ENCODE measurements around the gene NAA35. TPM values are rescaled to one million over a fixed set of nuclear protein-coding genes. Genes with fewer than 3 reads are reported as not detected.

The NAA35 gene
- total and polyA plus RNA-seq, 2 of the 8 experiments (the other 6 are each of a cell fraction or from before 2014, with no cell fraction given): 12.9 to 35.2 TPM

DNA sequence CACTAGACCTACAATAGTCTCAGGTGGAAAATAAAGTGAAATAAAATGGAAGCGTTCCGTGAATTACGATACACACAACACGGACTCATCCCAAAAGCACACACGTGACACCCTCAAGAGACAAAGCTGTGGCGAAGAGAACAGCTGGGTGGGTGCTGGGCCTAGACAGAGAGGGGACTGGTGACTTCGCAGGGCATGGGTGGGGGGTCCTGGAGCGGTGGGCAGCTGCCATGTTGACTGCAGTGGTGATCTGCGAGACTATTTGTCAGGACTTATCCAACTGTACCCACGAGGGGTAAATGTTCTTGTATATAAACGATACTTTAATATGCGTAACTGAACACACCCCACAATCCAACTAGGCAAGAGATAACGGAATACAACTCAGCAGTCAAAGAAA, 106.4 kb downstream of the NAA35 start:
- H2BK20ac ChIP-seq (ENCODE audit: low read length): no peak overlapping the region
- no peaks in the 10 kb centered on the region for H3K36me3 ChIP-seq (ENCODE audit: control insufficient read depth in 2 of 4, insufficient read depth in 4 of 4, low read length in 3 of 4)
- no peak for FAIRE-seq
- POLR2A ChIA-PET (ENCODE audit: partially characterized antibody): interaction anchor here (1.0 kb wide), 1 partner anchor 12 kb away, joined by 4 read pairs; no protein-coding TSS in a partner anchor
- no peak overlapping the region for H3K18ac ChIP-seq (ENCODE audit: extremely low read depth, low read length)
- H3K14ac ChIP-seq (ENCODE audit: insufficient read length): no peak overlapping the region
- H4K5ac ChIP-seq (ENCODE audit: insufficient read length, low read depth, low read length): no peak overlapping the region
- no peak overlapping the region for H3K4me2 ChIP-seq (ENCODE audit: insufficient read depth in 1 of 2, low read depth in 2 of 2, low read length in 2 of 2)
- H3K79me2 ChIP-seq (ENCODE audit: control insufficient read depth in 1 of 2, insufficient read depth in 2 of 2, low read length in 2 of 2): no peaks in the 10 kb centered on the region
- no peaks in the 10 kb centered on the region for H3K9me3 ChIP-seq (ENCODE audit: insufficient read depth in 2 of 2, low read depth in 1 of 2, low read length in 1 of 2)
- CTCF ChIA-PET (ENCODE audit: partially characterized antibody): interaction anchor here (0.6 to 1.2 kb wide), 4 partner anchors 14 to 313 kb away, joined by 3 to 4 read pairs (median 4); no protein-coding TSS in a partner anchor
- no peak overlapping the region for H2BK5ac ChIP-seq (ENCODE audit: low read depth, low read length)
- no peak overlapping the region for H2BK15ac ChIP-seq (ENCODE audit: low read length)
- no peak overlapping the region for H4K8ac ChIP-seq (ENCODE audit: extremely low read depth, insufficient read depth, low read length)
- no peak overlapping the region for H3K9ac ChIP-seq (replicated peaks in 1 of 4; ENCODE audit: extremely low read depth in 1 of 4, low read depth in 3 of 4, low read length in 3 of 4)
- H3K27me3 ChIP-seq (replicated peaks in 1 of 4; ENCODE audit: control insufficient read depth in 3 of 4, extremely low read depth in 1 of 4, insufficient read depth in 3 of 4, low read length in 3 of 4): no peaks in the 10 kb centered on the region
- H3K4ac ChIP-seq (replicated peaks; ENCODE audit: insufficient read length, low read depth, low read length): no peak overlapping the region
- H2BK120ac ChIP-seq (replicated peaks; ENCODE audit: low read depth, low read length): no peak overlapping the region
- H3K79me1 ChIP-seq (ENCODE audit: low read depth, low read length): no peaks in the 10 kb centered on the region; the same call in 1 of the 2 replicates
- no peak overlapping the region for H4K91ac ChIP-seq (replicated peaks; ENCODE audit: insufficient read length, low read length)
- 94% methylated on average over 13 of the region's 13 CpGs; no CpG with 5 or more reads in 1 of the 2 experiments for WGBS, 2 experiments (ENCODE audit: extremely low coverage in 1 of 2, insufficient coverage in 1 of 2, insufficient read length in 1 of 2, insufficient replicate concordance in 2 of 2, low coverage in 1 of 2, low lambda C conversion rate in 2 of 2, missing lambda C conversion rate in 1 of 2)
- no peak overlapping the region for H2BK12ac ChIP-seq (ENCODE audit: low read depth, low read length)
- no peaks in the 10 kb centered on the region for H3K23me2 ChIP-seq (ENCODE audit: low read depth, low read length)
- H3K27ac ChIP-seq (ENCODE audit: low read depth, low read length): no peak overlapping the region
- no peak overlapping the region for H3K4me3 ChIP-seq (ENCODE audit: extremely low read depth in 1 of 4, insufficient read depth in 2 of 4, low read depth in 3 of 4, low read length in 4 of 4)
- H2AK5ac ChIP-seq (ENCODE audit: low read depth, low read length): no peak overlapping the region
- H3K4me1 ChIP-seq (replicated peaks in 1 of 4; ENCODE audit: control insufficient read depth in 3 of 4, insufficient read depth in 4 of 4, low read length in 3 of 4): no peaks in the 10 kb centered on the region
- no peak overlapping the region for H3K23ac ChIP-seq (ENCODE audit: insufficient read length)
- no peaks in the 10 kb centered on the region for H4K20me1 ChIP-seq (replicated peaks in 1 of 2; ENCODE audit: control insufficient read depth in 1 of 2, insufficient read depth in 2 of 2, low read length in 2 of 2)
- no peak overlapping the region for H2AFZ ChIP-seq (ENCODE audit: low read length)
- DNase-seq (ENCODE audit: low read depth in 1 of 2, low spot score in 2 of 2): no peak
- no peak overlapping the region for H3K56ac ChIP-seq (replicated peaks; ENCODE audit: insufficient read length, low read depth, low read length)
- TF ChIP-seq BRCA1 (IDR thresholded peaks at IDR 0.05; ENCODE audit: low read depth, low read length) (no peak), POU5F1 (IDR thresholded peaks at IDR 0.05; ENCODE audit: low read depth, low read length) (no peak), NRF1 (IDR thresholded peaks at IDR 0.05; ENCODE audit: low read depth, low read length) (no peak), TCF12 (IDR thresholded peaks at IDR 0.05; ENCODE audit: low read depth, low read length) (no peak), MAFK (IDR thresholded peaks at IDR 0.05; ENCODE audit: low read depth, low read length) (no peak), SIN3A (conservative IDR thresholded peaks at IDR 0.05 in 1 of 2, IDR thresholded peaks at IDR 0.05 in 1 of 2; ENCODE audit: low read depth in 1 of 2, low read length in 2 of 2) (no peak), YY1 (IDR thresholded peaks at IDR 0.05; ENCODE audit: low read depth, low read length) (no peak), BCL11A (IDR thresholded peaks at IDR 0.05; ENCODE audit: low read depth in 2 of 2, low read length in 2 of 2) (no peak), TEAD4 (IDR thresholded peaks at IDR 0.05; ENCODE audit: low read depth, low read length) (no peak), KDM1A (IDR thresholded peaks at IDR 0.05; ENCODE audit: borderline replicate concordance, low read length) (no peak), JUND (IDR thresholded peaks at IDR 0.05; ENCODE audit: low read length) (no peak), POLR2A (IDR thresholded peaks at IDR 0.05; ENCODE audit: control extremely low read depth in 1 of 2, low read depth in 2 of 2, low read length in 2 of 2) (no peak), NANOG (IDR thresholded peaks at IDR 0.05; ENCODE audit: insufficient read depth, low read depth, low read length, poor library complexity, severe bottlenecking) (no peak)
- TF ChIP-seq, protein P1, sequence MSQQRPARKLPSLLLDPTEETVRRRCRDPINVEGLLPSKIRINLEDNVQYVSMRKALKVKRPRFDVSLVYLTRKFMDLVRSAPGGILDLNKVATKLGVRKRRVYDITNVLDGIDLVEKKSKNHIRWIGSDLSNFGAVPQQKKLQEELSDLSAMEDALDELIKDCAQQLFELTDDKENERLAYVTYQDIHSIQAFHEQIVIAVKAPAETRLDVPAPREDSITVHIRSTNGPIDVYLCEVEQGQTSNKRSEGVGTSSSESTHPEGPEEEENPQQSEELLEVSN (IDR thresholded peaks at IDR 0.05): no peak
